SJCRH30 (cell line): ENCODE data around the gene FERMT2. TPM values are rescaled to one million over a fixed set of nuclear protein-coding genes. Genes with fewer than 3 reads are reported as not detected.
A peak's percentile ranks its signal among the peaks of the same experiment; 100 is the strongest.

Source experiments
- DNase-seq, 2 experiments: peaks; one replicate each; pipeline ENCODE4 v3.0.0-alpha.2; 2015 to 2020
- H3K27ac ChIP-seq: fragments of 250-450 bp; sonication (Bioruptor Pico); 2 replicates; pipeline ENCODE4 v1.5.1; 2020; ENCODE audit warnings: mild to moderate bottlenecking, moderate library complexity
- H3K27me3 ChIP-seq: fragments of 250-450 bp; sonication (Bioruptor Pico); 2 replicates; pipeline ENCODE4 v1.5.1; 2020; ENCODE audit warnings: mild to moderate bottlenecking, moderate library complexity
- H3K36me3 ChIP-seq: fragments of 250-450 bp; sonication (Bioruptor Pico); 2 replicates; pipeline ENCODE4 v1.5.1; 2020; ENCODE audit warnings: mild to moderate bottlenecking, moderate library complexity
- H3K4me1 ChIP-seq: fragments of 250-450 bp; sonication (Bioruptor Pico); 2 replicates; pipeline ENCODE4 v1.5.1; 2020; ENCODE audit warnings: mild to moderate bottlenecking, moderate library complexity
- H3K4me3 ChIP-seq: fragments of 250-450 bp; sonication (Bioruptor Pico); 2 replicates; pipeline ENCODE4 v1.5.1; 2020; ENCODE audit warnings: mild to moderate bottlenecking, moderate library complexity
- H3K9me3 ChIP-seq: fragments of 250-450 bp; sonication (Bioruptor Pico); replicated peaks from 2 replicates; pipeline ENCODE4 v1.5.1; 2020; ENCODE audit warnings: mild to moderate bottlenecking, moderate library complexity
- total RNA-seq: library from RNA; depleted of rRNA; stranded (reverse); fragments of >200 nt; shearing (Covaris generic); gene quantifications from 2 replicates; pipeline ENCODE4 v1.2.3, GENCODE V29; 2014

The FERMT2 gene
- total RNA-seq, 1 experiment from 2014 or later: 65.3 TPM

DNA sequence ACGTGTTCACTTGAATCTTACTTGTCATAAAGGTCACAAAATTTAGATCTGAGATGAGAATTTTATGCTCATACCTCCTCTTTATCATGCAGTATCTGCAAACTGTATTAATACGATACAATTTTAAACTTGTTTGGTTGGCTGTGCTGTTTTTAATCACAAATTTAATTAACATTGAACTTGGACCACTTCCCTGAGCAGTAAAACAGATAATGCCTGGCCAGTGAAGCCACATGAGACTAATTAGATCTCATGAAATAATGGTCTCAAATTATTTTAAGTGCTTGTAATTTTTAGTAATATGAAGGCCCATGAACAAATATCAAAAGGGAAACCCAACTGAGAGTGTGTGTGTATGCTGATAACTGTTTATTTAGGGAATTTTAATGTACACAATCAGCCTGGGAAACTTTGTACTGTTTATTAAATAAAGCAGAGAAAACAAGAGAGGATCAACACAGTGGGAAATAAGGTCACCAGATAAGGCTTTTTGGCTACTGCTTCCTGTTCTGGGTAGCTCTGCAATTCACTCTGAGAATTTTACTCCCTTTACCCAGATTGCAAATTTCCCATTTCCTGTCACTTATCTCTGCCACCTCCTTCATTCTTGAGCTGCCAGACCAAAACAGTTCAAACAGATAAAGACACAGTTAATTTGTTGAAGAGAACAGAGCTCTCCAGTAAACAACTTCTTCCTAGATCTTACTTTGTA is 97.9 kb downstream of the FERMT2 start:
- H3K9me3 ChIP-seq: no peaks in the 10 kb centered on the region; the same call in 1 of the 2 replicates
- H3K36me3 ChIP-seq: peaks cover 12% of the 10 kb centered on the region
- H3K27me3 ChIP-seq: no peaks in the 10 kb centered on the region
- no peak overlapping the region for H3K27ac ChIP-seq
- no peak overlapping the region for H3K4me3 ChIP-seq
- no peaks in the 10 kb centered on the region for H3K4me1 ChIP-seq
- no peak for DNase-seq

DNA sequence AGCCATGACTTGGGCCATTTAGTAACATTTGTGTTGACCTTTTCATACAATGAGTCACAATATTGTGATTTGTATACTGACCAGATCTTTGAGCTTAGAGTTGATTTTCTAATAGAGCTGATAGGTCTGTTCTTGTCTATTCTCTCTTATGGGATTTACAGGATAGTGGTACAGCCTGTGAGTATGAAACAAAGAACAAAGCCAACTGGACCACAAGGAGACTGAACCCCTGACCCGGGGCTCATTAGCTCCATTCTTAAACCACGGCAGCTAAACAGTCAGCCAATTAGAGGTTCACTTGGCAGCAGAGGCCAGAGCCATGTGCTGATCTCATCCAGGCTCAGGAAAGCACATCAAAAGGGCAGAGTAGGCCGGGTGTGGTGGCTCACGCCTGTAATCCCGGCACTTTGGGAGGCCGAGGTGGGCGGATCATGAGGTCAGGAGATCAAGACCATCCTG is 100.4 kb downstream of the FERMT2 start:
- no peak for DNase-seq
- Histone ChIP-seq H3K36me3 (no peaks in the 10 kb centered on the region), H3K27ac (no peak overlapping the region), H3K9me3 (no peaks in the 10 kb centered on the region; the same call in 1 of the 2 replicates), H3K4me1 (no peaks in the 10 kb centered on the region), H3K4me3 (no peak overlapping the region), H3K27me3 (no peaks in the 10 kb centered on the region)

DNA sequence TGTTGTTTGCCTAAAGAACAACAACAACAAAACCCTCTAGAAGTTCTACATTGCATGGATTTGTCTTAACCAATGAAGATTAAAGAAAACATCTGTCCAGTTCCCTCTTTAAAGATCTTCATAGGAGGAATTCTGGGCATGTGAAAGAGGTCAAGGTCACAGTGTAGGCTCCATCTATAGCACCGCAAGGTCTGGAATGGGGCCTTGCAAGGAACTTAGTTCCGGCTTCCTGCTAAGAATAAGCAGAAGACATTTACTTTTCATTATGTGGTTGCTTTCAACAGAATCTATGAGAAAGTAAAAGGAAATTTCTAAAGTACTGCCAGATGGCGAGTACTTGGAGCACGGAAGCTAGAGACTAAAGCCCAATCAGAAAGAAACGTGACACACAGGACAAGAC is 102.2 kb downstream of the FERMT2 start:
- no peak for DNase-seq
- Histone ChIP-seq H3K36me3 (no peaks in the 10 kb centered on the region), H3K27me3 (no peaks in the 10 kb centered on the region), H3K4me3 (no peak overlapping the region), H3K9me3 (no peaks in the 10 kb centered on the region; the same call in 1 of the 2 replicates), H3K27ac (no peak overlapping the region), H3K4me1 (no peaks in the 10 kb centered on the region)

DNA sequence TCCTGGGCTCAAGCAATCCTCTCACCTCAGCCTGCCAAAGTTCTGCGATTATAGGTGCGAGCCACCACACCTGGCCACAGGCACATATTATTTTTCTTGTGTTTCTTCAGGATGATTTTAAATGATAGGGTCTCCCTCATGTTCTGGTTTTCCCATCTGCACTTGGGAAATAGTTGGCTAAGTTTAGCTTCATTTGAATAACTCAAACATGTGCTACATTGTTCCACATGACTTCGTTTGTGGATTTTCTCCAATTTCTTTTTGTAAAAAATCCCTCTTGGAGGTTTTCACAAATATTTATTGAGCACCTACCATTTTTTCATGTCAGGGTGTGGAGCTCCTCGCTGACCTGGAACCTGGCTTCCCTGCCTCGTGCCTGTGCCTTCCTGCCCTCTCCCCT is 104.3 kb downstream of the FERMT2 start:
- H3K36me3 ChIP-seq: no peaks in the 10 kb centered on the region
- no peak overlapping the region for H3K27ac ChIP-seq
- H3K27me3 ChIP-seq: no peaks in the 10 kb centered on the region

DNA sequence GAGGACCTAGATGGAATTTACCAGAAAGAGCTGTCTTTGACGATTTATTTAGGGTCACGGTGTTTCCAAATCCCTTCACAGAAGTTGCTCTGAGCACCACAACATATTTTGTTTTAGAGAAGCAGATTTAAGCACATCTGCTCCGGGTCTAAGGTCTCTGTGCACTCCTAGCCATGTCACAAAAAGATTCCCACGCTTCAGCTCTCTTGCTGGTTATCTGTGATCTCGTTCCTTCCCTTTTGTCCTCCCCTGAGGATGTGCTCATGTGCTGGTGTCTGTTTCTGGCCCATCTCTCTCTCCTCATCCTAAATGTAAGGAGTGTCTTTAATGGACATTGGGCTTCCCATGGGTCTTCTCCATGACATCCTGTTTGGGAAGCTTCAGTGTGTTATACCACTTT is 105.8 kb downstream of the FERMT2 start:
- no peak overlapping the region for H3K27ac ChIP-seq
- no peak for DNase-seq
- H3K9me3 ChIP-seq: no peaks in the 10 kb centered on the region

More for the DNA sequence above, 104.3 kb downstream of the FERMT2 start:
- H3K4me1 ChIP-seq: no peaks in the 10 kb centered on the region
- no peak overlapping the region for H3K4me3 ChIP-seq
- no peak for DNase-seq
- H3K9me3 ChIP-seq: no peaks in the 10 kb centered on the region

DNA sequence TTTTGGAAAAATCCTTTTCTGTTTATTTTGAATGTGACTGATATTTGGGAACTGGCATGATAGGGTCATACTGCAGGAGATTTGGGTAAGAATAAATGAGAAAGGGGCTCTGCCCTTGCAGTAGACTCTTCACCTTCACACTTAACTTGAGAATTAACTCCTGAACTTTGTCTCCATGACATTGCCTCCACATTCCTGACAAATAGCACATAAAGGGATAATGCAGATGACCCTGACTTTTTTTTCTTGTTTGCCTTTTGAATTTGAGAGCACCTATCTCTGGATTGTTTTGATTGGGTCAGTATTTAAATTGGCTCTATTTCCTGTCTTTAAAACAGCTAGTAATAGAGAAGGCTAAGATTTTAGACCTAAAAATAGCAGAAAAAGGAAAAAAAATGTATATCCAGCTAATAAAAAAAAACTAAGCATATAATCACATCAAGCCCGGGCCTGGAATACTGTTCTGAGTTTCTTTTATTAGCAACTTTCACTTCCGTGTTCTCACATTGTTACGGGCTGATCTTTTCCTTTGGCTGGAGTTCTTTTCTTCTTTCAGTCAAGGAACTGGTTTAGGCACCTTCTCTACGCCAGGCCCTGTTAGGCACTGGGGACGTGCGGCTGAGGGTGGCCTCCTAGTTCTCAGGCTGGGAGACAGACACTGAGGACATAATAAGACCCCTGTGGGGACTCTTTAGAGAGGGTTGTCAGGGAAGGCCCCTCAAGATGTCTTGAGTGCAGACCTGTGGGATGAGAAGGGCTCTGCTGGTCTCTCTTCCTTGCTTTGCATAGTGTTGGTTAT is 106.4 kb downstream of the FERMT2 start:
- no peak overlapping the region for H3K4me3 ChIP-seq
- no peaks in the 10 kb centered on the region for H3K9me3 ChIP-seq
- no peaks in the 10 kb centered on the region for H3K27me3 ChIP-seq
- H3K27ac ChIP-seq: no peak overlapping the region
- peaks cover 3% of the 10 kb centered on the region; the same call in 1 of the 2 replicates for H3K4me1 ChIP-seq
- no peaks in the 10 kb centered on the region for H3K36me3 ChIP-seq
- DNase-seq: no peak

More for the DNA sequence above, 105.8 kb downstream of the FERMT2 start:
- no peaks in the 10 kb centered on the region for H3K27me3 ChIP-seq
- no peaks in the 10 kb centered on the region for H3K36me3 ChIP-seq
- peaks cover 3% of the 10 kb centered on the region; the same call in 1 of the 2 replicates for H3K4me1 ChIP-seq
- H3K4me3 ChIP-seq: no peak overlapping the region

DNA sequence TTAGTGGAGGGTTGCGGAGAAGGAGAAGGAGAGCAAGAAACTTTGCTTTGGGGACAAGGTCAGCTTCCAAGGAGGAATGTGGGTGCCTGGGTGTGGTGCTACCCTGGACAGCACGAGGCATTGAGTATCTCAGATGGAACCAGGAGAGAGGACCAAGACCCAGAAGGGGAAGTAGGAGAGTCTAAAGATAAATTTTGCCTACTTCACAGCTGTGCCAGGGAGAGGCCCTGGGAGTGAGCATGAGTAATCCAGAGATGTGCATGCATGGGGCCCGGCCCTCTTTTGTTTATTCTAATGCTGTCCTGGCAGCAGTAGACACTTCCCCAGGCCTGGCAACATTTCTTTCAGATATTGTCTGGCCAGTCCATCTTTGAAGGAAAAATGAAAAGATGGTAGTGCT is 110.0 kb downstream of the FERMT2 start:
- Histone ChIP-seq H3K9me3 (no peaks in the 10 kb centered on the region), H3K27ac (no peak overlapping the region), H3K27me3 (no peaks in the 10 kb centered on the region), H3K4me3 (no peak overlapping the region), H3K36me3 (no peaks in the 10 kb centered on the region), H3K4me1 (peaks cover 3% of the 10 kb centered on the region; the same call in 1 of the 2 replicates)
- DNase-seq: peak; percentile 16 to 19

DNA sequence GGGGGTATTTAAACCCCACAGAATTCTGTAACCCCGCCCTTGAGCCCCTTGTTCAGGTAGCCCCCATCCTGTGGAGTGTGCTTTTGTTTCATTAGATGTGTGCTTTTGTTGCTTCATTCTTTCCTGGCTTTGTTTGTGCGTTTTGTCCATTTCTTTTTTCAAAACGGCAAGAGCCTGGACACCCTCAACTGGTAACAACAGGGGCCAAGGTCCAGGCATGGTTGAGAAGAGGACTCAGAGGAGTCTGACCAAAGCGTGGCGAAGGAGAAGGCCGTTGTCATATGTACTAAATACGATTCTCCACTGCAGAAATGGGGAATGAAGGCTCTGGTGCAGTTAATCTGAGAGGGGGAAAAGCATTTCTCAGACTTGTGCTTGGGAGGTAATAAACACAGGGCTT is 113.4 kb downstream of the FERMT2 start:
- no peak overlapping the region for H3K4me3 ChIP-seq
- H3K36me3 ChIP-seq: no peaks in the 10 kb centered on the region
- no peak overlapping the region for H3K27ac ChIP-seq
- no peak for DNase-seq
- no peaks in the 10 kb centered on the region for H3K27me3 ChIP-seq
- H3K9me3 ChIP-seq: no peaks in the 10 kb centered on the region
- peaks cover 20% of the 10 kb centered on the region for H3K4me1 ChIP-seq

DNA sequence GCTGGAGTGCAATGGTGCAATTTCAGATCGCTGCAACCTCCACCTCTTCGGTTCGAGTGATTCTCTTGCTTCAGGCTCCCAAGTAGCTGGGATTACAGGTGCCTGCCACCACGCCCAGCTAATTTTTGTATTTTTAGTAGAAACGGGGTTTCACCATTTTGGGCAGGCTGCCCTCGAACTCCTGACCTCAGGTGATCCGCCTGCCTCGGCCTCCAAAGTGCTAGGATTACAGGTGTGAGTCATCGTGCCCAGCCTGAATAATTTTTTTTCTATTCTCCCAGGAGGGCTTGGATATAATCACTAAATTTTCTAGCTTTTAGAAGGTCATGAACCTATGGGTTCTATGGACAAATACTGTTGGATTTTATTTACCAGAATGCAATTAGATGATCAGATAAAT is 114.8 kb downstream of the FERMT2 start:
- Histone ChIP-seq H3K27ac (no peak overlapping the region), H3K4me1 (peaks cover 25% of the 10 kb centered on the region), H3K27me3 (no peaks in the 10 kb centered on the region), H3K9me3 (no peaks in the 10 kb centered on the region), H3K4me3 (no peak overlapping the region), H3K36me3 (no peaks in the 10 kb centered on the region)
- DNase-seq: no peak

DNA sequence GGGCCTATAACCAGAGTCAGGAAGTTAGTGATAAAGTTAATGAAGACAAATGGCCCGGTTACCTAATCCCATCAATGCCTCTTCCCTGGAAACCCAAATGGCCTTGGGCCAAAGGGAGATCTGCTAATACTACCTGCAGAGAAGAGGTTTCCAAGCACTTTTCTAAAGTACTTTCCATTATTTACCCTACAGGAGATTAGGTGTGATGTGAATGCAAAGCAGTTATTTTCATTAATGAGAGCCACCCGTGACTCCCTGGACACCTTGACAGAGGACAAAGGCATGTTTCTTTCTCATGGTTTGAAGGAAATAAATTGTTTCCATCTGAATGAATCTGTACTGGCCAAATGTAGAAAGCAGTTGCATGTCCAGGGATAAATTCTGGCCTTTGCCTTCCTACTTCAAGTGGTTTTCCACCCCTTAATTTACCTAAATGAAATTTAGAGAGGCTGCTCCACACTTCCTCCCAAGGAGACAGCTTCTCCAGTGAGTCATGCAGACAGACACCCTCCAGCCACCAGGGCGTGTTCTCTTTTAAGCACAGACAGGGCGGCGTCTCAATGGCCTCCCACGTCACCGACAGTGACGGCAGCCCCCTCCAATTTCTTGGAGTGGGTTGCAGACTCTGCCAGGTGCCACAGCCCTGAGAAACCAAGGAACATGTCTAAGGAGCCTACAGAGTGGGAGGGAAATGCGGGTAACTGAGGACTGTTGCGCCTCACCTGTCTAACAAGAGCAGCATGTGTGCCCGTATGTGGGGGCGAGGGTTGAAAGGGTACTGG is 115.5 kb downstream of the FERMT2 start:
- peak overlapping the region; percentile 19; the same call in 1 of the 2 replicates for H3K27ac ChIP-seq
- no peaks in the 10 kb centered on the region for H3K9me3 ChIP-seq
- H3K4me3 ChIP-seq: no peak overlapping the region
- H3K27me3 ChIP-seq: no peaks in the 10 kb centered on the region
- no peaks in the 10 kb centered on the region for H3K36me3 ChIP-seq
- peak in 1 of 2 experiments; percentile 15 for DNase-seq
- peaks cover 25% of the 10 kb centered on the region for H3K4me1 ChIP-seq

DNA sequence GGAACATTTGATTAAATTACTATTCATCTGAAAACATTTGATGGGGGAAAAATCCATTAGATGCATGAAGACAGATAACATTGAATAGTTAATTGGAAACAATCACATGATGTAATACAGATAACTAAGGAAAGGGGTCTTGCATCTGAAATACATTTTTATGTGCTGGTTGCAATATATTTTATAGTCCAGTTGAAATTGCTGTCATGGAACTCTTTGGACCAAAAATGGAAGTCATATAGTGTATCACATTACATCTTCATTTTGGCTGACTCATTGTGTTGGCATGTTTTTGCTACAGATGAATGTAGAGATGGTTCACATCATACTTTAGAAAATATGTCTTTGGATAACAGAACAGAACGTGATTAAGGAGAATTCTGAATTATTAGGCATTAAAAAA is 116.4 kb downstream of the FERMT2 start:
- peak in 1 of 2 experiments; percentile 39 for DNase-seq
- no peaks in the 10 kb centered on the region for H3K36me3 ChIP-seq
- no peaks in the 10 kb centered on the region for H3K9me3 ChIP-seq
- peaks cover 25% of the 10 kb centered on the region for H3K4me1 ChIP-seq
- H3K27ac ChIP-seq: no peak overlapping the region; the same call in 1 of the 2 replicates
- no peak overlapping the region for H3K4me3 ChIP-seq
- H3K27me3 ChIP-seq: no peaks in the 10 kb centered on the region

DNA sequence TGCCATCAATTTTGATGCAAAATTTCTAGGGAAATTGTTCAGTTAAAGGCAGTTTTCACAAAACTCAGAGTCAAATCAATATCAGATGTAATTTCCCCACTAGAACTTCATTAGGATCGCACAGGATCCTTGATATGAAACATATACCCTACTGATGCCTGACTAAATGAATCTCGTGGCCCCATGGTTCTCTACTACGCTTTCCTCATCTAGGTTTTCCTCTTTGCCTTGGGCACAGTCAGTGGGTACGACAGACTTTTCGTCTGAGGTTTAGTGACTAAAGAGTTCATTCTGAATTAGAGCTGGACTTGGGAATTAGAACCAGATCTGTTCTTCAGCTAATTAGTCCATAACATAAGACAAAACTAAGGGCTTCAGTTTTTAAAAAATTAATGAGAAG is 117.0 kb downstream of the FERMT2 start:
- peaks cover 25% of the 10 kb centered on the region for H3K4me1 ChIP-seq
- H3K9me3 ChIP-seq: no peaks in the 10 kb centered on the region
- no peak overlapping the region for H3K4me3 ChIP-seq
- no peak overlapping the region for H3K27ac ChIP-seq
- DNase-seq: no peak
- H3K27me3 ChIP-seq: no peaks in the 10 kb centered on the region
- no peaks in the 10 kb centered on the region for H3K36me3 ChIP-seq

DNA sequence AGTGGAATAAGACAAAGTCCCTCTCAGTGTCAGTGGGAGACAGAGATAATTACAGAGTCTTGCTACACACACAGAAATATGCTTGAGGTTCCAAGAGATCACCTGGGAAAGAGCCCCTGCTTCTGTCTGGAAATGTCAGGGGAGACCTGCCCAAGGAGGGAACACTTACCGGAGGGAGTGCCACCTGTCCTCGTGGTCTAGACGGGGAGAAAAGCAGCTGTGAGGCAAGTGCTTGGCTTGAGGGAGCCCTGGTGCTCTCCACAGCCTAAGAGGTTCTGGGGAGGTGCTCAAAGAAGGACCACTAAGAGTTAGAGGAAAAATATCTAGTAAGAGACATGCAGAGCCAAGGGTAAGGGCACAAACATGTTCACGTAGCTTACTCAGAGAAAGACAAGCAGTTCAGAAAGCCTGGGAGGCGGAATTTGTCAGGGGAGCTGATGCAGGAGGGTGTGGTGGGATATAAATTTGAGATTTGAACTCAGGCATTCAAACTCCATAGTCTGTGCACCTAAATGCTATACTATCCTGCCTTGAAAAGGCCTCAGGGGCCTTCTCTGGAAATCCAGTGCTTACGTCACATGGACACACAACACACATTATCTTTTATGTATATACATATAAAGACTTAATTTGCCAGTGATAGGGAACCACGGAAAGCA is 121.2 kb downstream of the FERMT2 start:
- no peaks in the 10 kb centered on the region for H3K36me3 ChIP-seq
- no peak overlapping the region for H3K4me3 ChIP-seq
- peak in 1 of 2 experiments; percentile 30 for DNase-seq
- H3K27ac ChIP-seq: no peak overlapping the region
- H3K27me3 ChIP-seq: no peaks in the 10 kb centered on the region
- peaks cover 15% of the 10 kb centered on the region for H3K4me1 ChIP-seq
- H3K9me3 ChIP-seq: no peaks in the 10 kb centered on the region

DNA sequence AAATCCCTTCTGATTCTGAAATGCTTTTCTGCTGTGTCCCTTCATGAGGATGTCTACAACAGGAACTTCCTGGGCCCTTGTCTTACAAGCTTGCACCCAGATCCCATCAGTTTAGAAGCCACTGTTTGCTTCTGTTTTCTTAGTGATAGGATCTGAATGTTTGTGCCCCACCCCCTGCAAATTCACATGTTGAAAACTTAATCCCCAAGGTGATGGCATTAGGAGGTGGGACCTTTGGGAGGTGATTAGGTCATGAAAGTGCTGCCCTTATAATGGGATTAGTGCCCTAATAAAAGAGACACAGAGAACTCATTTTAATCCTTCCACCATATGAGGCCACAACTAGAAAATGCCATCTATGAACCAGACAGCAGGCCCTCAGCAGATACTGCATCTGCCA is 123.4 kb downstream of the FERMT2 start:
- H3K4me3 ChIP-seq: no peak overlapping the region
- H3K4me1 ChIP-seq: peaks cover 8% of the 10 kb centered on the region
- H3K9me3 ChIP-seq: no peaks in the 10 kb centered on the region
- H3K36me3 ChIP-seq: no peaks in the 10 kb centered on the region
- no peaks in the 10 kb centered on the region for H3K27me3 ChIP-seq
- H3K27ac ChIP-seq: no peak overlapping the region
- no peak for DNase-seq
